ENCODE results near the gene KRT222. TPM values are rescaled to one million over a fixed set of nuclear protein-coding genes. Genes with fewer than 3 reads are reported as not detected.
A peak's percentile ranks its signal among the peaks of the same experiment; 100 is the strongest.

The KRT222 gene
- total RNA-seq, 1 experiment from 2014 or later: not detected

- DNase-seq (ENCODE audit: low read depth): peak; percentile 68
Measured at GRCh38 chr17:40615068-40615840, 49.7 kb downstream of the KRT222 start.

- DNase-seq (ENCODE audit: low read depth): no peak
Measured at GRCh38 chr17:40614431-40615067, 50.4 kb downstream of the KRT222 start.

GRCh38 chr17:40613467-40614154, 51.4 kb downstream of the KRT222 start:
- DNase-seq (ENCODE audit: low read depth): no peak

GRCh38 chr17:40612599-40613244, 52.3 kb downstream of the KRT222 start:
- DNase-seq (ENCODE audit: low read depth): no peak

GRCh38 chr17:40611840-40612474, 53.0 kb downstream of the KRT222 start:
- DNase-seq (ENCODE audit: low read depth): no peak

GRCh38 chr17:40610359-40610758, 54.6 kb downstream of the KRT222 start:
- no peak for DNase-seq (ENCODE audit: low read depth)

- no peak for DNase-seq (ENCODE audit: low read depth)
Measured at GRCh38 chr17:40608061-40608581, 56.9 kb downstream of the KRT222 start.

- no peak for DNase-seq (ENCODE audit: low read depth)
Measured at GRCh38 chr17:40607641-40608040, 57.3 kb downstream of the KRT222 start.

- DNase-seq (ENCODE audit: low read depth): no peak
Measured at GRCh38 chr17:40606548-40607353, 58.2 kb downstream of the KRT222 start.

- DNase-seq (ENCODE audit: low read depth): no peak
Measured at GRCh38 chr17:40605306-40605705, 59.7 kb downstream of the KRT222 start.

Other genes starting within 250 kb of the KRT222 start
- gene TOP2A, start 247.3 kb downstream of the KRT222 start, total RNA-seq (2014; rRNA removed; shearing (Covaris generic)): 372 and 402 TPM in 2 replicates
- 67.4 and 68.8 TPM in 2 replicates for gene IGFBP4, start 221.7 kb downstream of the KRT222 start, total RNA-seq (2014; rRNA removed; shearing (Covaris generic))
- gene TNS4, start 163.6 kb downstream of the KRT222 start, total RNA-seq (2014; rRNA removed; shearing (Covaris generic)): 0.24 and 0.40 TPM in 2 replicates
- gene CCR7, start 99.7 kb downstream of the KRT222 start, total RNA-seq (2014; rRNA removed; shearing (Covaris generic)): not detected in 2 replicates
- gene SMARCE1, start 17.4 kb downstream of the KRT222 start, total RNA-seq (2014; rRNA removed; shearing (Covaris generic)): 122 and 126 TPM in 2 replicates
- not detected in 2 replicates for gene KRT24, start 38.6 kb upstream of the KRT222 start, total RNA-seq (2014; rRNA removed; shearing (Covaris generic))
- not detected in 2 replicates for gene KRT25, start 90.2 kb upstream of the KRT222 start, total RNA-seq (2014; rRNA removed; shearing (Covaris generic))
- not detected in 2 replicates for gene KRT26, start 107.0 kb upstream of the KRT222 start, total RNA-seq (2014; rRNA removed; shearing (Covaris generic))
- not detected in 2 replicates for gene KRT27, start 117.4 kb upstream of the KRT222 start, total RNA-seq (2014; rRNA removed; shearing (Covaris generic))
- gene KRT28, start 134.8 kb upstream of the KRT222 start, total RNA-seq (2014; rRNA removed; shearing (Covaris generic)): not detected in 2 replicates
- gene KRT10, start 157.4 kb upstream of the KRT222 start, total RNA-seq (2014; rRNA removed; shearing (Covaris generic)): 54.7 and 56.8 TPM in 2 replicates
- not detected in 2 replicates for gene KRT12, start 202.0 kb upstream of the KRT222 start, total RNA-seq (2014; rRNA removed; shearing (Covaris generic))
- gene KRT20, start 220.1 kb upstream of the KRT222 start, total RNA-seq (2014; rRNA removed; shearing (Covaris generic)): not detected in 2 replicates

Measured in Daoy (cell line).